KMS-11 (cell line): ENCODE measurements around the gene EZR.
"Not testable (repeated sequence)": the region's sequence is repeated elsewhere in the genome, so short reads cannot be mapped to it uniquely, and the experiment has no call there.

Source experiments
- H2AFZ ChIP-seq: fragments of 200-600 bp; sonication (generic); 2 replicates; pipeline ENCODE4 v1.6.1; 2016; ENCODE audit warnings: antibody characterized with exemption, mixed run types, low read depth
- H3K27ac ChIP-seq: fragments of 200-600 bp; sonication (generic); 2 replicates; pipeline ENCODE4 v1.6.1; 2016; ENCODE audit warnings: mild to moderate bottlenecking, mixed run types
- H3K27me3 ChIP-seq: fragments of 200-600 bp; sonication (generic); 2 replicates; pipeline ENCODE4 v1.6.1; 2017; ENCODE audit warnings: mild to moderate bottlenecking, low read depth, mixed run types, moderate library complexity; ENCODE audit not compliant: insufficient read depth
- H3K36me3 ChIP-seq: fragments of 200-600 bp; sonication (generic); 2 replicates; pipeline ENCODE4 v1.6.1; 2017; ENCODE audit warnings: mild to moderate bottlenecking, mixed run types; ENCODE audit not compliant: insufficient read depth
- H3K4me1 ChIP-seq: fragments of 200-600 bp; sonication (generic); 2 replicates; pipeline ENCODE4 v1.6.1; 2016; ENCODE audit warnings: mild to moderate bottlenecking, low read depth, mixed run types; ENCODE audit not compliant: poor library complexity, severe bottlenecking
- H3K4me2 ChIP-seq: fragments of 200-600 bp; sonication (generic); 2 replicates; pipeline ENCODE4 v1.7.0; 2016; ENCODE audit warnings: mild to moderate bottlenecking, mixed run types
- H3K4me3 ChIP-seq: fragments of 200-600 bp; sonication (generic); IDR thresholded peaks from 2 replicates; pipeline ENCODE4 v1.6.1; 2017; ENCODE audit warnings: low read depth, low read length, mixed read lengths; ENCODE audit not compliant: insufficient read depth
- H3K79me2 ChIP-seq: fragments of 200-600 bp; sonication (generic); 2 replicates; pipeline ENCODE4 v1.6.1; 2016; ENCODE audit warnings: low read depth, mixed run types; ENCODE audit not compliant: insufficient read depth
- H3K9ac ChIP-seq: fragments of 200-600 bp; sonication (generic); 2 replicates; pipeline ENCODE4 v1.6.1; 2016; ENCODE audit warnings: mild to moderate bottlenecking, mixed run types
- H4K20me1 ChIP-seq: fragments of 200-600 bp; sonication (generic); 2 replicates; pipeline ENCODE4 v1.6.1; 2016; ENCODE audit warnings: mild to moderate bottlenecking, mixed run types; ENCODE audit not compliant: insufficient read depth
- CTCF ChIP-seq: fragments of 200-600 bp; sonication (generic); conservative IDR thresholded peaks from 2 replicates; pipeline ENCODE4 v1.6.1; 2017; ENCODE audit warnings: low read depth, mild to moderate bottlenecking, antibody characterized with exemption, low read length, moderate library complexity, mixed read lengths

The EZR gene

DNA sequence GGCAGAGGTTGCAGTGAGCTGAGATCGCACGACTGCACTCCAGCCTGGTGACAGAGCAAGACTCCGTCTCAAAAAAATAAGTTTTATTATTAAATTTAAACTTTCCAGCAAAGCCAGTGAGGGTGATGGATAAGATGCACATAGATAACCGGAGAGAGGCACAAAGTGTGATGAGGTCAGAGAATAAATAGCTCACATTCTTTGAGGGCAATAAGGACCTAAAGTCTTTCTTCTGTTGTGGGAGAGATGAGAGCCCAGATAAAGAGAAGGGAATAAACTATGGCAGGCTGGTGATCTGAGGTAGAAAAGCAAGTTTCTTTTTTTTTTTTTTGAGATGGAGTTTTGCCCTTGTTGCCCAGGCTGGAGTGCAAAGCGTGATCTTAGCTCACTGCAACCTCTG is 20.6 kb upstream of the EZR start:
- no peak for TF ChIP-seq CTCF
- no peaks in the 10 kb centered on the region for H3K4me1 ChIP-seq
- no peak overlapping the region for H3K4me3 ChIP-seq
- H4K20me1 ChIP-seq: no peaks in the 10 kb centered on the region
- no peak overlapping the region for H3K9ac ChIP-seq
- no peak overlapping the region for H2AFZ ChIP-seq
- no peaks in the 10 kb centered on the region for H3K79me2 ChIP-seq
- H3K4me2 ChIP-seq: no peak overlapping the region
- no peaks in the 10 kb centered on the region for H3K27me3 ChIP-seq
- no peak overlapping the region for H3K27ac ChIP-seq
- no peaks in the 10 kb centered on the region for H3K36me3 ChIP-seq

DNA sequence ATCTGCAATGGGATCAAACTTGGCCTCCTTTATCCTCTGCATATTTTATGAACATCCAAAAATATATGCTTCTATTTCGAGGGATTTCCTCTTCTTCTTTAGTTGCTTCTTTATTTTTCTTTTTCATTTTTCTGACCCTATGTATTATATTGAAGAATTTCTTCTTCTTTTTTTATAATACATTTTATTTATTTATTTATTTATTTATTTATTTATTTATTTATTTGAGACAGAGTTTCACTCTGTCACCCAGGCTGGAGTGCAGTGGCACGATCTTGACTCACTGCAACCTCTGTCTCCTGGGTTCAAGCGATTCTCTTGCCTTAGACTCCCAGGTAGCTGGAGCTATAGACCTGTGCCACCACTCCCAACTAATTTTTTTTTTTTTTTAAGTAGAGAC is 19.6 kb upstream of the EZR start:
- H3K36me3 ChIP-seq, H2AFZ ChIP-seq, H3K27ac ChIP-seq, H3K4me2 ChIP-seq, H4K20me1 ChIP-seq, H3K4me1 ChIP-seq, H3K79me2 ChIP-seq, H3K9ac ChIP-seq, H3K27me3 ChIP-seq, H3K4me3 ChIP-seq: not testable (repeated sequence)

DNA sequence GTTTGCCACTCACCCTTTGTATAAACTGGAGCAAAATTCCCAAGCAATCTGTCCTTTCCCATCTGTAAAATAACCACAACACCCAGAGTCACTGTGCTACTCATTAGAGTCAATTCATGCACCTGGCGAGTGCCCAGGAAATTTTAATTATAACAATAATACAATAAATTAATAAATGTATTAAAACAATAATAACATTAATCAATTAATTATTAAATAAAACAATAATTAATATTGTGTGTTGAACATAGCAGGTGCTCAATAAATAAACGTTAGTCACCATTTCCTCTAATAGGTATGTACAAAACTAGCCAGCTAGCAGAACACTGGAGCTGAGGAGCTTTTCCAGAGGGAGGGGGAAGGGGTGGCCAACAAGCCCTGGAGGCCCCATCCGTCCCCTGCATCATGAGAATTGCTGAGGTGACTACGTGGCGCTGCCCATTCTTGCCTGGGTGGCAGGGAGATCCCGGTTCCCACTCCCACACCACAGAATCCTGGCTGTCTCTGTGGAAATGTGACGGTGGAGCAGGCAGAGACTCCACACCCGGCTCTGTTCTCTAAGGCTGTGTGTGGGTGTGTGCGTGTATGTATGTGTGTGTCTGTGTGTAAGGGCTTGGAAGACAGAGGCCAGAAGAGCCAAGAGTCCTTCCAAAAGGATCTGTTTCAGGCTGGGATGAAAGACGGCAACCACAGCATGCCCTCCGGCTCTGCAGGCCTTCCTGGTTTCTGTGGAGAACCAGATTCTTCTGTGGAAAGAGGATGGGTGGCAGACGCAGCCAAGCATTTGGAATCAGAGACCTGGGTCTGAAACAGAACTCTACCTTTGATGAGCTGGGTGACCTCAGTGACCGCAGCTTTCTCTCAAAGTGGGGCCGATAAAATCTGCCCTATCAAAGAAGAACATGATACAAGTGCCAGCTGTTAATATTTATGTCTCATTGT is 18.8 kb upstream of the EZR start:
- Histone ChIP-seq H3K4me2 (no peak overlapping the region), H3K36me3 (no peaks in the 10 kb centered on the region), H3K79me2 (no peaks in the 10 kb centered on the region), H4K20me1 (no peaks in the 10 kb centered on the region), H3K27ac (no peak overlapping the region), H3K27me3 (no peaks in the 10 kb centered on the region), H3K9ac (no peak overlapping the region), H3K4me3 (no peak overlapping the region), H2AFZ (no peak overlapping the region), H3K4me1 (no peaks in the 10 kb centered on the region)
- TF ChIP-seq CTCF: no peak

DNA sequence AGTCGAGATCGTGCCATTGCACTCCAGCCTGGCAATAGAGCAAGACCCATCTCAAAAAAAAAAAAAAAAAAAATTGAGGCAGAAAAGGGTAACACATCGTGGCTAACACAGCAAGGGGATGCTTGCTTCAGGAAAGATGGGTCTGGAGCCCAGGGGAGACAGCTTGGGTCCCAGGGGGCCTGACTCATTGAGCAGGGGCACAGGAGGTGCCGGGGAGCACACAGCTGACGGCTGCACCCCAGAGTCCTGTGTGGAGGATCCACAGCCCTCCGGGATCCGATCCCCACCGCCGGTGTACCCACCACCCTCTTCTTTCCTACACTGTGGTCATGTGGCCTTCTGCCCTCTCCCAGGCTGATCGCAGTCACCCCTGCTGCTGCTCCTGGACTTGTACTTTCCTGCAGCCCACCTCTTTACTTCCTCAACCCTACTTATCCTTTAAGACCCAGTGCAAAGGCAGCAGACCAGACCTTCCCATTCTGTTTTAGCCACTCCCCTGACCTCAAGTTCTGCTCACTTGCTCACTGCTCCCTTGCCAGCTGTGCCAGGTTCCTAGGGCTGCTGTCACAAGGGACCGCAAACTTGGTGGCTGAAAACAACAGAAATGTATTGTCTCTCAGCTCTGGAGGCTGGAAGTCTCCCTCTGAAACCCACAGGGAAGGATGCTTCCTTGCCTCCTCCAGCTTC is 17.6 kb upstream of the EZR start:
- H3K27ac ChIP-seq: no peak overlapping the region
- no peak overlapping the region for H3K4me2 ChIP-seq
- H2AFZ ChIP-seq: no peak overlapping the region
- H3K4me1 ChIP-seq: no peaks in the 10 kb centered on the region
- no peak overlapping the region for H3K9ac ChIP-seq
- H4K20me1 ChIP-seq: no peaks in the 10 kb centered on the region
- no peak overlapping the region for H3K4me3 ChIP-seq
- H3K79me2 ChIP-seq: no peaks in the 10 kb centered on the region
- H3K36me3 ChIP-seq: no peaks in the 10 kb centered on the region
- no peaks in the 10 kb centered on the region for H3K27me3 ChIP-seq
- TF ChIP-seq CTCF: no peak
